Type B pancreatic cell (in vitro differentiated cells): ENCODE data around the gene TAF15. TPM values are rescaled to one million over a fixed set of nuclear protein-coding genes. Genes with fewer than 3 reads are reported as not detected.

Source experiments
- DNase-seq: peaks from one replicate; pipeline ENCODE4 v3.0.0; 2021; ENCODE audit warnings: mixed read lengths; ENCODE audit not compliant: unreplicated experiment; ENCODE audit errors: extremely low spot score
- H3K27ac Mint-ChIP-seq: 2 replicates; pipeline ENCODE4 v1.8.0; 2021; ENCODE audit warnings: mild to moderate bottlenecking, mixed read lengths
- H3K27me3 Mint-ChIP-seq: 2 replicates; pipeline ENCODE4 v1.8.0; 2021; ENCODE audit warnings: mixed read lengths
- H3K36me3 Mint-ChIP-seq: 2 replicates; pipeline ENCODE4 v1.8.0; 2021; ENCODE audit warnings: mixed read lengths
- H3K4me1 Mint-ChIP-seq: one replicate; pipeline ENCODE4 v1.8.0; 2021; ENCODE audit warnings: mixed read lengths; ENCODE audit not compliant: unreplicated experiment
- H3K4me3 Mint-ChIP-seq: 2 replicates; pipeline ENCODE4 v1.8.0; 2021; ENCODE audit warnings: mild to moderate bottlenecking, mixed read lengths
- H3K9me3 Mint-ChIP-seq: 2 replicates; pipeline ENCODE4 v1.8.0; 2021; ENCODE audit warnings: mixed read lengths
- total RNA-seq: library from RNA; stranded (reverse); gene quantifications from 2 replicates; pipeline ENCODE4 v1.2.1, GENCODE V29; 2021; ENCODE audit warnings: low replicate concordance
- TF ChIP-seq, protein P1 (sequence below): fragments of 200-600 bp; sonication (generic); conservative IDR thresholded peaks from 2 replicates; pipeline ENCODE4 v1.5.0; 2021; ENCODE audit warnings: antibody characterized with exemption, mild to moderate bottlenecking

TAF15 gene
- total RNA-seq, 1 donor from 2014 or later: 223 TPM

DNA sequence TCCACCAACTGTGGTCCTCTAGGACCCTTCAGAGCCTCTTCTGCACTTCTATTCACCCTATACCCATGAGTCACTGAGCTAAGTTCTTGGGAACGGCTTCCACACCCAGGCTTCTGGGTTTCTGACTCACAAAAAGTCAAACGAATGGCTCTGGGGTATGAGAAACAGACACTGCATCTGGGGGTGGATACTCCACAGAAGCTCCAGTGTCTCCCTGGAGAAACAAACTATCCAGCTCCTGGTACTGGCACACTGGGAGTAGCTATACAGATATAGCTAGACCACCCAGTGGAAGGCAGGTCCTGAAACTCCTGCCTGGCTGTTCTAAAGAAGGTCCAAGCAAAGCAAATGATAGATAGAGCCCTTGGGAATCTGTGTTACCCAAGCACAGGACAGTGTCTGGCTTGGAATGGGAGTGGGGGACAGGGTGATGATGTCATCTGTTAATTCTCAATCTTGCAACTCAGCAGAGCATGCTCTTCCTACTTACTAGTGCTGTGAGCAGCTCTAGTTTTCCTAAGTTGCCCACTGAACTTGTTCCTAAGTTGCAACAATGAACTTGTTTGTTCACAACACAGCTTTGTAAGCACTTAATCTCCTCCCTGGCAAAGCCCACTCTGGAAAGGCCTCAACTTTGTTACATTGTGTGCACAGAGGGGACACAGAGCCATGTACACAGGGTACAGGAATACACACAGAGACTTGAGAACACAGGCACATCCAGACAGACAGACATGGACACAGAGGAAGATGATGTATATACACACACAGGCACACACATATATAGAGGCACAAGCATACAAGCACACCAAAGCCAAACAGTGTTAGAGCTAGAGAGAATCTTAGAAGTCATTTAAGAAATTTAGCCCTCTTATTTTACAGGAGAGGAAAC is 20.6 kb upstream of the TAF15 start:
- peaks cover 45% of the 10 kb centered on the region for H3K27me3 Mint-ChIP-seq
- TF ChIP-seq, protein P1, sequence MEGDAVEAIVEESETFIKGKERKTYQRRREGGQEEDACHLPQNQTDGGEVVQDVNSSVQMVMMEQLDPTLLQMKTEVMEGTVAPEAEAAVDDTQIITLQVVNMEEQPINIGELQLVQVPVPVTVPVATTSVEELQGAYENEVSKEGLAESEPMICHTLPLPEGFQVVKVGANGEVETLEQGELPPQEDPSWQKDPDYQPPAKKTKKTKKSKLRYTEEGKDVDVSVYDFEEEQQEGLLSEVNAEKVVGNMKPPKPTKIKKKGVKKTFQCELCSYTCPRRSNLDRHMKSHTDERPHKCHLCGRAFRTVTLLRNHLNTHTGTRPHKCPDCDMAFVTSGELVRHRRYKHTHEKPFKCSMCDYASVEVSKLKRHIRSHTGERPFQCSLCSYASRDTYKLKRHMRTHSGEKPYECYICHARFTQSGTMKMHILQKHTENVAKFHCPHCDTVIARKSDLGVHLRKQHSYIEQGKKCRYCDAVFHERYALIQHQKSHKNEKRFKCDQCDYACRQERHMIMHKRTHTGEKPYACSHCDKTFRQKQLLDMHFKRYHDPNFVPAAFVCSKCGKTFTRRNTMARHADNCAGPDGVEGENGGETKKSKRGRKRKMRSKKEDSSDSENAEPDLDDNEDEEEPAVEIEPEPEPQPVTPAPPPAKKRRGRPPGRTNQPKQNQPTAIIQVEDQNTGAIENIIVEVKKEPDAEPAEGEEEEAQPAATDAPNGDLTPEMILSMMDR: no peak
- H3K27ac Mint-ChIP-seq: peak overlapping the region; percentile 29
- no peak for DNase-seq
- H3K4me3 Mint-ChIP-seq: no peak overlapping the region
- no peaks in the 10 kb centered on the region for H3K36me3 Mint-ChIP-seq
- H3K9me3 Mint-ChIP-seq: no peaks in the 10 kb centered on the region
- peaks cover 22% of the 10 kb centered on the region for H3K4me1 Mint-ChIP-seq

DNA sequence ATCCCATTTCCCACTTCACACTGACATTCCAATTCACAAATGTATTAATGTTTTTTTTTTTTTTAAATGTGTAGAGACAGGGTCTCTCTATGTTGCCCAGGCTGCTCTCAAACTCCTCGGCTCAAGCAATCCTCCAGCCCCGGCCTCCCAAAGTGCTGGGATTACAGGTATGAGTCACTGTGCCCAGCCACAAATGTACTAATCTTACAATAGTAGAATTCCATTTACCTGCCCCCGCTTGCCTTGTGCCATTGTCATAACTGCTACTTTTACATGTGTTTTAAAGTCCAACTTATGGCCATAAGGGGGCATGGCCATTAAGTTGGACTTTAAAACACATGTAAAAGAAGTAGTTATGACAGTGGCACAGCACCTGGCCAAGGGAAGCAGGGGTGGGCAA is 18.4 kb upstream of the TAF15 start:
- DNase-seq: no peak
- peaks cover 63% of the 10 kb centered on the region for H3K27me3 Mint-ChIP-seq
- H3K4me3 Mint-ChIP-seq: no peak overlapping the region
- H3K27ac Mint-ChIP-seq: no peak overlapping the region
- no peaks in the 10 kb centered on the region for H3K36me3 Mint-ChIP-seq
- no peaks in the 10 kb centered on the region for H3K9me3 Mint-ChIP-seq
- TF ChIP-seq, protein P1: no peak
- H3K4me1 Mint-ChIP-seq: peaks cover 23% of the 10 kb centered on the region

DNA sequence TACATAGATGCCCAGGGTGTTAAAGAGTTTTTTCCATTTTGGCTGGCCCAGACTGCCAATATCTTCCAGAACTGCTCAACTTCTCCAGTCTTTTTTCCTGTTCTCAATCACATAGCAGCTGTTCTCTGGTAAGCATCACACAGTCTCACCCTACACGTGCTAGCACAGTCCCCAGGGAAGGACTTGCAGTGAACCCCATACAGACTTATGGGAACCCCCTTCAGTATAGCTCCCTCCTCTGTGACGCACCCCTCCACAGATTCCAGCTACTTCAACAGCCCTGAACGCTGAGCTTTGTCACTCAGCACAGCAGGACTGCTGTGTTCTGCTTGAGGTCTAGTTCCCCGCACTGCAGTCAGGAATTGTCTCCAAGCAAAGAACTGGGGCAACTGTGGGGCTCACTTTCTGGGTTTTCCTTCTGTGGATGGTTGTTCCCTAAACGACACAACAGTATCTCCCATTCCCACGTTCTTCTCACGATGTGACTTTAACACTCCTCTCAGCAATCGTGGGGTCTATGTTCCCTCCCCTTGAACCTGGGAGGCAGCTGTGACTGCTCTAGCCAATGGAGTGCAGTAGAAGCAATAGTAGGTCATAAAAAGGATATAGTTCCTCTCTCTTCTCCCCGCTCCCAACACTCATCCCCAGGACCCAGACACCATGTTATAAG is 17.5 kb upstream of the TAF15 start:
- Mint-ChIP-seq H3K9me3 (no peaks in the 10 kb centered on the region), H3K27me3 (peaks cover 71% of the 10 kb centered on the region), H3K27ac (no peak overlapping the region), H3K36me3 (no peaks in the 10 kb centered on the region), H3K4me1 (peaks cover 26% of the 10 kb centered on the region), H3K4me3 (no peak overlapping the region)
- TF ChIP-seq, protein P1: no peak
- DNase-seq: no peak

DNA sequence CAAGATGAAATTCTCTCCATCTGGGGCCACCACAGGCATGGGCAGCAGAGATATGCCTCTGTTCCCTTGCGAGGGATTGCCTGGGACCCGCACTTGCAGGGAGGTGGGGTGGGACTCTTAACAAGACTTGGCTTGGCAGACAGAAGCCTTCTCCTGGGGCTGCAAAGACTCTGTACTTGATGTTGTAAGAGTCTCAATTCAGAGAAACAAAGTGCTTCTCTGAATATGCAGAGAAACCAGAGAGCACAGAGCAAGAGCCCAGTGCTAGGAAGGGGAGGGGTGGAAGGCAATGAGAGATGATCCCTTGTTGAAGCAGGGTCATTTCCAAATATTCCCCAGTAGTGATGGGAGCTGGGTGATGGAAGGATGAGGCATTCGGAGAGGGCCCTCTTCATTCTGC is 16.0 kb upstream of the TAF15 start:
- no peak for DNase-seq
- Mint-ChIP-seq H3K27me3 (peaks cover 82% of the 10 kb centered on the region), H3K9me3 (no peaks in the 10 kb centered on the region), H3K4me3 (peak overlapping the region; percentile 75), H3K36me3 (no peaks in the 10 kb centered on the region), H3K4me1 (peaks cover 18% of the 10 kb centered on the region), H3K27ac (no peak overlapping the region)
- TF ChIP-seq, protein P1: no peak

DNA sequence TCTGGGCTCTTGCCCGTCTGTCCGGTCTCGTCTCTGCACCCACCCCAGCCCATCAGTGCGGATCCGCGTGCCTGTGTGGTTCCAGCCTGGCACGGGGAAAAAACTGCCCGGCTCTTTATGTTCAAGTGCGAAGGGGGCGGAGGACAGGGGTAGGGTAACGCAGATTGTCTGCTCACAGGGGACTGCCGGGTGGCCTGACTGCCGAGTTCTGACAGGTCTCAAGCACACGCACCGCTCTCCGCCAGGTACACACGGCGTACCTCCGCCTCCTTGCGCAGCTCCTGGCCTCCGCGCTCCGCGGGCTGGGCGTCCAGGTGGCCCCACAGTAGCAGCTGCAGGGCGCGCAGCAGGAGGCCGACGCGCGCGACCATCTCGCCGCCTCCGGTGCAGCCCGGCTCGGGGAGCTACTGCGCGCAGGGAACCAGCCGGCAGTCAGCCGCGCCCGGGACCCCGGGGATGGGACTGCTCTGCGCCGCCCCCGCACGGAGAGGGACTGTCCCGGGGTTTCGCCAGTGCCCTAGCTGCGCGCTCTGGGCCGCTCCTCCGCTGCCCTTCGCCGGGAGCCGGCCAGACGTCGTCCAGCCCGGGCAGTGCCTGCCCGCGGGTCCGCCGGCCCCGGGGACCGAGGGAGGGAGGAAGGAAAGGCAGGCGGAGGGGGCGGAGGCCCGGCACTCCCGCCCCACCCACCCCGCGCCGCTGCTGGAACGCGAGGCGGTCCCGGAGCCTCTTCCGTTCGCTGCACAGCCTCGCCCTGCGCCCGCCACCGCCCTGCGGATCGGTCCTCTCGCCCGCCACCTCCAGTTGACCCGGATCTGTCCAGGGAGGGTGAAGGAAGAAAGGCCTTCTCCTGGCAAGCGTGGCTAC is 14.0 kb upstream of the TAF15 start, which contains the start of gene MMP28:
Gene MMP28, minus strand, starts transcription at position 635 of the 864 bp plus-strand sequence. Its CDS starts 264 bp downstream, at position 371.
- TF ChIP-seq, protein P1: no peak
- Mint-ChIP-seq H3K27me3 (peaks cover 90% of the 10 kb centered on the region), H3K4me3 (peak within 1 kb of the TSS; percentile 79), H3K9me3 (no peaks in the 10 kb centered on the region), H3K27ac (no peak within 1 kb of the TSS), H3K4me1 (peaks cover 8% of the 10 kb centered on the region), H3K36me3 (no peaks in the 10 kb centered on the region)
- DNase-seq: no peak
